Caco-2 (cell line): ENCODE data around the gene RNASE1. TPM values are rescaled to one million over a fixed set of nuclear protein-coding genes. Genes with fewer than 3 reads are reported as not detected.

Source experiments
- BruUV-seq: library from RNA; stranded (reverse); fragments of 400-500 nt; replicated peaks from 2 replicates; lab custom pipeline; 2021; lab: Mats Ljungman, UMichigan
- CTCF ChIA-PET: fragments of 300-600 bp; sonication (Branson Sonifier 250); formaldehyde crosslinking; loops from one replicate; lab custom pipeline; 2022; ENCODE audit warnings: antibody characterized with exemption; lab: Charles Lee
- POLR2A ChIA-PET: fragments of 300-600 bp; sonication (Branson Sonifier 250); formaldehyde crosslinking; loops from one replicate; lab custom pipeline; 2022; ENCODE audit warnings: antibody characterized with exemption; lab: Charles Lee
- DNase-seq, 2 experiments: peaks; one replicate each; pipeline versions ENCODE4 v3.0.0 to v3.0.0-alpha.2; 2020 to 2022
- H3K27me3 ChIP-seq: replicated peaks from 2 replicates; pipeline ENCODE4 v1.6.0; 2011; ENCODE audit warnings: low read length; ENCODE audit not compliant: control insufficient read depth, insufficient read depth
- H3K36me3 ChIP-seq: 2 replicates; pipeline ENCODE4 v1.5.1; 2011; ENCODE audit warnings: low read length; ENCODE audit not compliant: control insufficient read depth, insufficient read depth
- H3K4me1 ChIP-seq: fragments of 250-450 bp; sonication (Bioruptor Pico); 2 replicates; pipeline ENCODE4 v1.5.1; 2020; ENCODE audit warnings: mild to moderate bottlenecking
- H3K4me3 ChIP-seq: 2 replicates; pipeline ENCODE4 v1.5.1; 2011; ENCODE audit warnings: low read depth, mild to moderate bottlenecking, control low read depth, low read length
- H3K9me3 ChIP-seq: fragments of 250-450 bp; sonication (Bioruptor Pico); 2 replicates; pipeline ENCODE4 v1.5.1; 2020; ENCODE audit warnings: mild to moderate bottlenecking, moderate library complexity
- H3K27ac Mint-ChIP-seq: one replicate; pipeline ENCODE4 v1.8.0; 2022; ENCODE audit warnings: mixed read lengths; ENCODE audit not compliant: unreplicated experiment
- H3K27me3 Mint-ChIP-seq: one replicate; pipeline ENCODE4 v1.8.0; 2022; ENCODE audit warnings: mixed read lengths; ENCODE audit not compliant: insufficient read depth, unreplicated experiment
- H3K36me3 Mint-ChIP-seq: one replicate; pipeline ENCODE4 v1.8.0; 2022; ENCODE audit warnings: mild to moderate bottlenecking, mixed read lengths; ENCODE audit not compliant: insufficient read depth, unreplicated experiment
- H3K4me1 Mint-ChIP-seq: one replicate; pipeline ENCODE4 v1.8.0; 2022; ENCODE audit warnings: low read depth, mixed read lengths; ENCODE audit not compliant: unreplicated experiment
- H3K4me3 Mint-ChIP-seq: one replicate; pipeline ENCODE4 v1.8.0; 2022; ENCODE audit warnings: mild to moderate bottlenecking, moderate library complexity, mixed read lengths; ENCODE audit not compliant: unreplicated experiment
- H3K9me3 Mint-ChIP-seq: one replicate; pipeline ENCODE4 v1.8.0; 2022; ENCODE audit warnings: mixed read lengths; ENCODE audit not compliant: unreplicated experiment
- CTCF ChIP-seq, 2 experiments: fragments of 200-600 bp in 1 of 2; IDR thresholded peaks; 1 replicate in 1 of 2; 2 replicates in 1 of 2; pipeline versions ENCODE4 v1.5.1 to v1.8.0; 2011 to 2022; ENCODE audit warnings: antibody characterized with exemption in 1 of 2, control low read depth in 1 of 2, inconsistent platforms in 1 of 2, low read depth in 1 of 2, low read length in 1 of 2, mild to moderate bottlenecking in 1 of 2, moderate library complexity in 1 of 2; ENCODE audit not compliant: insufficient read depth in 1 of 2, severe bottlenecking in 1 of 2, unreplicated experiment in 1 of 2
- intact Hi-C: fragments of 100-400 bp; cut with micrococcal nuclease; formaldehyde crosslinking; loops from one replicate; pipeline ENCODE4 v1.10.0; 2022; ENCODE audit not compliant: unreplicated experiment
- total RNA-seq: library from RNA; stranded (reverse); gene quantifications from 2 replicates; pipeline ENCODE4 v1.2.3, GENCODE V29; 2022

The RNASE1 gene
- total RNA-seq, 1 experiment from 2014 or later = 1.5 TPM

- H3K36me3 Mint-ChIP-seq = no peaks in the 10 kb centered on the region
Measured at GRCh38 chr14:20790464-20791116, 12.1 kb downstream of the RNASE1 start.

GRCh38 chr14:20789230-20789813 is 13.3 kb downstream of the RNASE1 start:
- H3K4me1 ChIP-seq = no peaks in the 10 kb centered on the region; the same call in 1 of the 2 replicates
- Mint-ChIP-seq H3K36me3 (no peaks in the 10 kb centered on the region), H3K4me1 (no peaks in the 10 kb centered on the region), H3K9me3 (no peaks in the 10 kb centered on the region), H3K4me3 (no peak overlapping the region), H3K27me3 (no peaks in the 10 kb centered on the region), H3K27ac (no peak overlapping the region)
- POLR2A ChIA-PET = no interaction called here
- H3K36me3 ChIP-seq = no peaks in the 10 kb centered on the region
- no peak for DNase-seq
- no TSS peak for BruUV-seq
- TF ChIP-seq CTCF (IDR thresholded peaks at IDR 0.05; ENCODE audit: insufficient read depth in 1 of 2, low read depth in 1 of 2, low read length in 1 of 2, severe bottlenecking in 1 of 2, unreplicated experiment in 1 of 2) = no peak
- CTCF ChIA-PET = no interaction called here
- intact Hi-C loops = no loop called here
- no peaks in the 10 kb centered on the region for H3K9me3 ChIP-seq
- H3K4me3 ChIP-seq = no peak overlapping the region
- H3K27me3 ChIP-seq = no peaks in the 10 kb centered on the region

More at GRCh38 chr14:20790464-20791116, 12.1 kb downstream of the RNASE1 start:
- no peak overlapping the region for H3K4me3 ChIP-seq
- no peaks in the 10 kb centered on the region for H3K4me1 Mint-ChIP-seq
- H3K27ac Mint-ChIP-seq = no peak overlapping the region
- H3K4me1 ChIP-seq = no peaks in the 10 kb centered on the region; the same call in 1 of the 2 replicates
- no peaks in the 10 kb centered on the region for H3K9me3 Mint-ChIP-seq
- no peaks in the 10 kb centered on the region for H3K9me3 ChIP-seq
- H3K4me3 Mint-ChIP-seq = no peak overlapping the region
- no peak for DNase-seq
- intact Hi-C loops = no loop called here
- CTCF ChIA-PET = no interaction called here
- no peaks in the 10 kb centered on the region for H3K36me3 ChIP-seq
- no peaks in the 10 kb centered on the region for H3K27me3 ChIP-seq
- POLR2A ChIA-PET = no interaction called here
- no peaks in the 10 kb centered on the region for H3K27me3 Mint-ChIP-seq
- BruUV-seq = no TSS peak
- TF ChIP-seq CTCF (IDR thresholded peaks at IDR 0.05; ENCODE audit: insufficient read depth in 1 of 2, low read depth in 1 of 2, low read length in 1 of 2, severe bottlenecking in 1 of 2, unreplicated experiment in 1 of 2) = no peak

GRCh38 chr14:20787025-20787424 is 15.6 kb downstream of the RNASE1 start:
- no TSS peak for BruUV-seq
- intact Hi-C loops = no loop called here
- ChIA-PET POLR2A (no interaction called here), CTCF (no interaction called here)
- no peaks in the 10 kb centered on the region for H3K9me3 ChIP-seq
- no peak overlapping the region for H3K4me3 Mint-ChIP-seq
- H3K4me1 ChIP-seq = peaks cover 8% of the 10 kb centered on the region
- DNase-seq = no peak
- H3K36me3 ChIP-seq = no peaks in the 10 kb centered on the region
- no peak overlapping the region for H3K4me3 ChIP-seq
- no peaks in the 10 kb centered on the region for H3K27me3 Mint-ChIP-seq
- H3K27ac Mint-ChIP-seq = no peak overlapping the region
- H3K9me3 Mint-ChIP-seq = no peaks in the 10 kb centered on the region
- no peak for TF ChIP-seq CTCF (IDR thresholded peaks at IDR 0.05; ENCODE audit: insufficient read depth in 1 of 2, low read depth in 1 of 2, low read length in 1 of 2, severe bottlenecking in 1 of 2, unreplicated experiment in 1 of 2)
- H3K27me3 ChIP-seq = no peaks in the 10 kb centered on the region
- no peaks in the 10 kb centered on the region for H3K36me3 Mint-ChIP-seq
- peaks cover 6% of the 10 kb centered on the region for H3K4me1 Mint-ChIP-seq
